Measurements from ENCODE around the gene SFPQ.

DNA sequence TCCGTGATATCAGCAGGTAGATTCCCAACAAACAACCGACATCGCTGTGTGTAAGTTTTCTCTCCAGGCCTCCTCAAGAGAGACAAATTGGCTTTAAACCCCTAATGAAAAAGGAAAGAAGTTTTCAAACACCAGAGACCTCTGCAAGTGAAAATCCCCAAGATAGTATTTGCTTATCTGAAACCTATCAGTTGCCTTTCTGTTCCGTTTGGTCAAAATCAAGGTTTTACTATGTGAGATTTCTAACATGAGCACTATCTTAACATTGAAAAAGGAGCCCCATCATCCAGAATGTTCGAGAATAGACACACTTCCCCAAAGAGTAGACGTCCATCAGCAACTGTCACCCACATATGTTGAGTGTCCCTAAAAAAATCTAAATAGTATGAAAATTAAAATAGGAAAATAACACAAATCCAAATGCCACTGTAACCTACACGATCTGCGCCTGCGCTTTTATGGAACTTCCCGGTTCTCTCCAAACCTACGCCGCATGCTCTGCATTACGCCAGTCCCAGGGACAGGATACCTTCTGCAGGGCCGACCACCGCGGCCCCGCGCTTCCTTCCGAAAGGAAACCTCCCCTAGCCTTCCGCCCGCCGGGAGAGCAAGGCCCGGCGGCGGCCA, 1.4 kb downstream of the SFPQ start:
- no peak for TF ChIP-seq CTCF (IDR thresholded peaks at IDR 0.05; ENCODE audit: low read length)
- TF ChIP-seq EZH2 (IDR thresholded peaks at IDR 0.05; ENCODE audit: borderline replicate concordance, low read length), result no peak
